GM12872 (cell line): ENCODE measurements around the gene UBFD1.

Source experiments
- CTCF ChIP-seq: IDR thresholded peaks from 3 replicates; pipeline ENCODE4 v1.5.1; 2011; ENCODE audit warnings: low read depth, mild to moderate bottlenecking, low read length, moderate library complexity; ENCODE audit not compliant: insufficient read depth

The UBFD1 gene

GRCh38 chr16:23521037-23521743, 36.3 kb upstream of the UBFD1 start:
- TF ChIP-seq CTCF = no peak

GRCh38 chr16:23521965-23522364, 35.6 kb upstream of the UBFD1 start:
- no peak for TF ChIP-seq CTCF

DNA sequence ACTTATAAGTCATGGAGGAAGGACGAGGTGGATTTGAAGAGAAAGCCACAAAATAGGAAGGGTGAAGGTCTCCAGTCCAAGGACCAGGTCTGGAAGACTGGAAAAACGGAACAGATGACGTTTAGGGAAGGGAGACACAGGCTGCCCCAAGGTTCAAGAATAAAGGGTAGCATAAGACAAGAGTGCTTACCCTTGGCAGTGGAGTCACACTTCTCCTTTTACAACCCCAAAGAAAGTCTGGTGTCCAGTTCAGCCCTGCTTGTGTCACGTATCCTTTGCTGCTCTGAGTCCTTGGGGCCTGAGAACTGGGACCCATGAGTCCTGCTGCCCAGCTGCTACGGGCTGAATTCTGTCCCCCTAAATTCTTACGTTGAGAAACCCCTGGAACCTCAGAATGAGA, 34.2 kb upstream of the UBFD1 start:
- no peak for TF ChIP-seq CTCF

DNA sequence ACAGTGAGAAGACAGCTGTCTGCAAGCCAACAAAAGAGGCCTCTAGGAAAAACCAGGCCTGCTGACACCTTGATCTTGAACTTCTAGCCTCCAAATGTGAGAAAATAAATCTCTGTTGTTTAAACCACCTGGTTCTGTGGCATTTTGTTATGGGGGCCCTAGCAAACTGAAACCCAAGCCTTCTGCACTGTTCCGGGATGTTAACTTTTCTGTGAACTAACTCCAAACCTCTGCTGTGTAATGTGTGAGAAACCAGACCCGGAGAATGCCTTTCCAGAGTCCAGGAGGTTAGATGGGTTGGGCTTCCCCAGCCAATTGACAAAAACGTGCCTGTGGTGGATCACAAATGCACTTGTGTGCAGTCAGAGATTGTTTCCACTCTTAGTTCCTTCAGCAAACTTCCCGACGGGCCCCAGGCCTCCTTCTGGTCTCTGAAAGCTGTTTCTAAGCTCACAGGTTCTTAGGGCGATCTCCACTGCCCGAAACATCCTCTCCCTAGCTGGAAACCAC, 33.6 kb upstream of the UBFD1 start:
- TF ChIP-seq CTCF = no peak

DNA sequence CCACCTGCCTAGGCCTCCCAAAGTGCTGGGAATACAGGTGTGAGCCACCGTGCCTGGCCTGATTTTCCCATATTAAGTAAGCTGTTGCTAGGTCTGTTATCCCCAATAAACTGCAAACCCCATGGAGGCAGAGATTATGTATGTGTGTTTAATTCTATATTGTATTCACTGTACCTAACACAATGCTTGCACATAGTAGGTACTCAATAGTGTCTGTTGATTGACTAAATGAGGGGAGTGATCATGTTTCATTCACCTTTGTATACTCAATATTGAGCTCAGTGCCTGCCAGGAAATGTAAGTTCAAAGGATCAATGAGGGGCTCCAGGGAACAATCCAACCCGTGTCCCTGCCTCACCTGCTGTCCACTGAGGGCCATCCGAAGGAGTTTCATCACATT, 32.6 kb upstream of the UBFD1 start:
- no peak for TF ChIP-seq CTCF

DNA sequence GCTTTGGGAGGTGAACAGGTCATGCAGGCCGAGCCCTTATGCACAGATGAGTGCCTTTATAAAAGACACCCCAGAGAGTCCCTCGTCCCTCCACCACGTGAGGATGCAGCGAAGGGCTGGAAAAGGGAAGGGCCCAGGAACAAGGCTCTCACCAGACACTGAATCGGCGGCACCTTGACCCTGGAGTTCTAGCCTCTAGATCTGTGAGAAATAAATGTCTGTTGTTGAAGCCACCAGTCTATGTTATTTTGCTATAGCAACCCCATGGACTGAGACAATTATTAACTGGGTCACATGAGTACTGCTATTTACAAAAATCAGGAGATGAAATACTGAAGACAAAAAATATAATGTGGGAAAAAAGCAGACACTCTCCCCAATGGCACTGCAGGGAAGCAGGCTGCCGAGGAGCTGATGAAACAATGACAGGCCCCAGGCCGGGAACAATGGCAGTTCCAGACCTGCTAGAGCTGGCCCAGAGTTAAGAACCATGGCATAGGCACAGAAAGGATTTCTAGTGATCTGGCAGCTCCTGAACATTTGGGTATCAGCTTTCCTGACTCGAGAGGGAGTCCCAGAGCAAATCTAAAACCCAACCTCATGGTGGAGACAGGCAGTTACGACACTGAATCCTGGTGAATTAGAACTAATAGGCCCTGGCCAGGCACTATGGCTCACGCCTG, 29.4 kb upstream of the UBFD1 start:
- no peak for TF ChIP-seq CTCF

GRCh38 chr16:23528644-23529310, 28.8 kb upstream of the UBFD1 start:
- no peak for TF ChIP-seq CTCF
